K562 (cell line): Measurements from ENCODE around the gene BAG2. TPM values are rescaled to one million over a fixed set of nuclear protein-coding genes. Genes with fewer than 3 reads are reported as not detected.

Experiments used
- ATAC-seq: fragments of 200-7000 bp; cut with Tn5 transposase; 3 replicates; pipeline ENCODE4 v1.9.1; 2020; ENCODE audit warnings: moderate library complexity
- BruUV-seq: library from RNA; stranded (reverse); fragments of 400-500 nt; replicated peaks from 2 replicates; lab custom pipeline; 2021; lab: Mats Ljungman, UMichigan
- CTCF ChIA-PET: fragments of 300-600 bp; formaldehyde crosslinking; extraction: SDS; loops from one replicate; lab custom pipeline; 2021; ENCODE audit warnings: low intra/inter-chr PET ratio; lab: Yijun Ruan, JAX
- POLR2A ChIA-PET: fragments of 300-600, 350-650 bp; sonication (Branson Sonifier 250); formaldehyde crosslinking; extraction: SDS; loops from one replicate; lab custom pipeline; 2021; ENCODE audit warnings: antibody characterized with exemption, inconsistent platforms; lab: Yijun Ruan, JAX
- DNase-seq, 4 experiments: peaks; one replicate each; pipeline versions ENCODE4 v3.0.0 to v3.0.0-alpha.2; 2011 to 2018; ENCODE audit warnings: low spot score in 3 of 4, mixed read lengths in 3 of 4; ENCODE audit errors: extremely low read depth in 1 of 4
- FAIRE-seq: peaks from 2 replicates; lab custom pipeline; 2011; peaks lifted over from hg19 to GRCh38; lab: Jason Lieb, UNC
- H2AFZ ChIP-seq: 2 replicates; pipeline ENCODE4 v1.6.0; 2011; ENCODE audit warnings: low read depth, low read length, control low read depth, inconsistent platforms
- H3K27ac ChIP-seq: fragments of 200-600 bp; 3 replicates; pipeline ENCODE4 v1.8.0; 2011; ENCODE audit warnings: low read depth, mild to moderate bottlenecking, control low read depth, inconsistent platforms, low read length, moderate library complexity, mixed read lengths; ENCODE audit errors: extremely low read depth
- H3K27me3 ChIP-seq, 2 experiments: fragments of 300-600 bp in 1 of 2; 2 replicates in 1 of 2; 3 replicates in 1 of 2; pipeline versions ENCODE4 v1.6.0 to v1.8.0; 2011; ENCODE audit warnings: inconsistent platforms in 2 of 2, low read length in 2 of 2, mild to moderate bottlenecking in 1 of 2, mixed read lengths in 1 of 2, moderate library complexity in 1 of 2; ENCODE audit not compliant: control insufficient read depth in 2 of 2, insufficient read depth in 2 of 2
- H3K36me3 ChIP-seq: fragments of 300-600 bp; 3 replicates; pipeline ENCODE4 v1.8.0; 2011; ENCODE audit warnings: mild to moderate bottlenecking, low read length, inconsistent platforms; ENCODE audit not compliant: control insufficient read depth, insufficient read depth
- H3K4me1 ChIP-seq, 2 experiments: fragments of 200-600 bp in 1 of 2; replicated peaks in 1 of 2; 2 replicates in 1 of 2; 3 replicates in 1 of 2; pipeline versions ENCODE4 v1.5.1 to v1.8.0; 2011; ENCODE audit warnings: inconsistent platforms in 2 of 2, low read length in 2 of 2, mild to moderate bottlenecking in 1 of 2, mixed read lengths in 1 of 2, moderate library complexity in 1 of 2; ENCODE audit not compliant: control insufficient read depth in 2 of 2, insufficient read depth in 2 of 2
- H3K4me2 ChIP-seq: 2 replicates; pipeline ENCODE4 v1.6.1; 2011; ENCODE audit warnings: low read length, control low read depth, inconsistent platforms, mixed read lengths; ENCODE audit not compliant: insufficient read depth
- H3K4me3 ChIP-seq: fragments of 200-600 bp; sonication (generic), shearing (Covaris generic); 2 replicates; pipeline ENCODE4 v1.5.1; 2016; ENCODE audit warnings: control low read depth, inconsistent platforms
- H3K79me2 ChIP-seq: fragments of 200-600 bp; 3 replicates; pipeline ENCODE4 v1.8.0; 2011; ENCODE audit warnings: low read length, inconsistent platforms; ENCODE audit not compliant: control insufficient read depth, insufficient read depth
- H3K9ac ChIP-seq, 2 experiments: 2 replicates each; pipeline versions ENCODE4 v1.6.0 to v1.6.1; 2011; ENCODE audit warnings: low read depth in 2 of 2, low read length in 2 of 2, control low read depth in 1 of 2, inconsistent platforms in 1 of 2, mild to moderate bottlenecking in 1 of 2, mixed read lengths in 1 of 2; ENCODE audit not compliant: insufficient read depth in 1 of 2
- H3K9me1 ChIP-seq: one replicate; pipeline ENCODE4 v1.6.0; 2011; ENCODE audit warnings: inconsistent platforms, mild to moderate bottlenecking, low read length, moderate library complexity; ENCODE audit not compliant: control insufficient read depth, insufficient read depth
- H3K9me3 ChIP-seq: replicated peaks from 2 replicates; pipeline ENCODE4 v1.5.1; 2011; ENCODE audit warnings: low read depth, low read length, inconsistent platforms; ENCODE audit not compliant: control insufficient read depth, insufficient read depth
- H4K20me1 ChIP-seq: replicated peaks from 2 replicates; pipeline ENCODE4 v1.6.1; 2011; ENCODE audit warnings: low read length, inconsistent platforms, mixed read lengths; ENCODE audit not compliant: control insufficient read depth, insufficient read depth
- CBFA2T2 ChIP-seq: fragments of 450-650 bp; conservative IDR thresholded peaks from 2 replicates; pipeline ENCODE4 v1.6.1; 2017; ENCODE audit warnings: mild to moderate bottlenecking
- CBFA2T3 ChIP-seq: fragments of 450-650 bp; IDR thresholded peaks from 2 replicates; pipeline ENCODE4 v1.6.1; 2017
- DNMT1 ChIP-seq: fragments of 450-650 bp; IDR thresholded peaks from 2 replicates; pipeline ENCODE4 v1.6.1; 2016; ENCODE audit warnings: antibody characterized with exemption, mild to moderate bottlenecking
- EWSR1 ChIP-seq: fragments of 450-650 bp; IDR thresholded peaks from 2 replicates; pipeline ENCODE4 v1.6.1; 2018; ENCODE audit warnings: borderline replicate concordance, mild to moderate bottlenecking, low read depth, moderate library complexity; ENCODE audit not compliant: partially characterized antibody
- FOXK2 ChIP-seq, 2 experiments: fragments of 450-650 bp; IDR thresholded peaks in 1 of 2; conservative IDR thresholded peaks in 1 of 2; 2 replicates each; pipeline ENCODE4 v1.6.1; 2016; ENCODE audit warnings: low read depth in 2 of 2, mild to moderate bottlenecking in 1 of 2
- HMG20A ChIP-seq: fragments of 450-650 bp; formaldehyde crosslinking; conservative IDR thresholded peaks from 2 replicates; pipeline ENCODE4 v1.4.0; 2020; ENCODE audit warnings: mild to moderate bottlenecking, mixed read lengths
- HOXB6 ChIP-seq: fragments of 250-450 bp; sonication (Bioruptor Pico); IDR thresholded peaks from 2 replicates; pipeline ENCODE4 v1.5.1; 2022; ENCODE audit warnings: mild to moderate bottlenecking, borderline replicate concordance
- MYC ChIP-seq, 2 experiments: fragments of 250-450 bp in 1 of 2; sonication (Bioruptor Pico) in 1 of 2; IDR thresholded peaks; 2 replicates each; pipeline versions ENCODE4 v1.5.1 to v1.6.1; 2012 to 2021; ENCODE audit warnings: low read depth in 2 of 2, borderline replicate concordance in 1 of 2, improper control_type of control experiment in 1 of 2, low read length in 1 of 2, mild to moderate bottlenecking in 1 of 2, moderate library complexity in 1 of 2
- NCOA6 ChIP-seq: fragments of 450-650 bp; IDR thresholded peaks from 2 replicates; pipeline ENCODE4 v1.6.1; 2017; ENCODE audit warnings: mild to moderate bottlenecking
- NFE2 ChIP-seq: IDR thresholded peaks from 2 replicates; pipeline ENCODE4 v1.6.1; 2014; ENCODE audit warnings: antibody characterized with exemption, low read depth
- PCBP2 ChIP-seq: fragments of 200-400 bp; formaldehyde crosslinking; IDR thresholded peaks from 2 replicates; pipeline ENCODE4 v1.6.1; 2018; ENCODE audit warnings: low read length, low read depth, mild to moderate bottlenecking, moderate library complexity; ENCODE audit not compliant: poor library complexity, severe bottlenecking
- PHTF2 ChIP-seq: fragments of 250-450 bp; sonication (Bioruptor Pico); IDR thresholded peaks from 2 replicates; pipeline ENCODE4 v1.5.0; 2021; ENCODE audit warnings: mild to moderate bottlenecking
- RBBP5 ChIP-seq: fragments of 200-600 bp; sonication (generic); IDR thresholded peaks from 2 replicates; pipeline ENCODE4 v1.6.1; 2012; ENCODE audit warnings: borderline replicate concordance, mild to moderate bottlenecking, low read length, control low read depth, inconsistent platforms; ENCODE audit not compliant: insufficient read depth, poor library complexity, severe bottlenecking
- RBM22 ChIP-seq: fragments of 200-400 bp; formaldehyde crosslinking; IDR thresholded peaks from 2 replicates; pipeline ENCODE4 v1.6.1; 2018; ENCODE audit warnings: low read length, low read depth; ENCODE audit not compliant: poor library complexity, severe bottlenecking
- SFPQ ChIP-seq: fragments of 200-400 bp; formaldehyde crosslinking; IDR thresholded peaks from 2 replicates; pipeline ENCODE4 v1.6.1; 2017; ENCODE audit warnings: mild to moderate bottlenecking, low read depth, low read length, moderate library complexity
- SMAD2 ChIP-seq: fragments of 150-350 bp; IDR thresholded peaks from 2 replicates; pipeline ENCODE4 v1.6.1; 2014; ENCODE audit warnings: low read depth, mild to moderate bottlenecking, low read length
- TBL1XR1 ChIP-seq, 2 experiments: IDR thresholded peaks; 2 replicates each; pipeline ENCODE4 v1.6.1; 2012; ENCODE audit warnings: improper control_type of control experiment in 2 of 2, low read length in 2 of 2, mild to moderate bottlenecking in 1 of 2
- ZNF212 ChIP-seq: fragments of 450-650 bp; formaldehyde crosslinking; IDR thresholded peaks from 2 replicates; pipeline ENCODE4 v1.4.0; 2020; ENCODE audit warnings: mild to moderate bottlenecking
- ZNF280B ChIP-seq: fragments of 250-450 bp; sonication (Bioruptor Pico); IDR thresholded peaks from 2 replicates; pipeline ENCODE4 v1.5.1; 2021; ENCODE audit warnings: mild to moderate bottlenecking
- ZNF354B ChIP-seq: fragments of 250-450 bp; sonication (Bioruptor Pico); IDR thresholded peaks from 2 replicates; pipeline ENCODE4 v1.4.0; 2020
- WGBS: fragments of 100-300 bp; shearing (Covaris generic); methylation state at CpG from one replicate; pipeline ENCODE4 v1.1.6; 2016; ENCODE audit warnings: low coverage, mixed read lengths; ENCODE audit not compliant: insufficient coverage; ENCODE audit errors: missing lambda C conversion rate; 5-methylcytosine and 5-hydroxymethylcytosine counted together
- in situ Hi-C: fragments of 300-500 bp; cut with MboI; formaldehyde crosslinking; loops from 4 replicates; pipeline ENCODE4 v1.15.0; 2018; ENCODE audit warnings: inconsistent platforms, mixed read lengths
- intact Hi-C: fragments of 100-400 bp; cut with micrococcal nuclease; formaldehyde crosslinking; loops from 2 replicates; pipeline ENCODE4 v1.14.2; 2022
- polyA plus RNA-seq, 8 experiments: library from polyadenylated mRNA; depleted of rRNA in 4 of 8; stranded (reverse) in 5 of 8; unstranded in 3 of 8; fragments of >200 nt; fragmentation: Nextera tagmentation in 2 of 8; fragmentation: Illumina TruSeq in 1 of 8; extraction: Ambion mirVana in 2 of 8; extraction: Trizol in 1 of 8; gene quantifications; 2 replicates each; pipeline versions ENCODE4 v1.2.1 to v1.2.3, GENCODE V29; 2011 to 2014; ENCODE audit warnings: inconsistent platforms in 1 of 8, missing spikeins in 1 of 8
- total RNA-seq, 7 experiments: library from RNA; depleted of rRNA in 6 of 7; stranded (reverse); fragments of >200 nt in 6 of 7; fragmentation: Illumina TruSeq in 2 of 7; extraction: Trizol in 2 of 7; gene quantifications; 2 replicates each; pipeline versions ENCODE4 v1.2.1 to v1.2.3, GENCODE V29; 2011 to 2021; ENCODE audit warnings: low replicate concordance in 1 of 7

The BAG2 gene
- total and polyA plus RNA-seq, 9 of the 15 experiments (the other 6 are each of a cell fraction or from before 2014, with no cell fraction given) = 12.8 to 20.7 (median 17.6) TPM

GRCh38 chr6:57182017-57182432, 9.9 kb downstream of the BAG2 start:
- Histone ChIP-seq H3K27me3 (no peaks in the 10 kb centered on the region), H3K4me1 (no peaks in the 10 kb centered on the region; a peak in 2 of 5 replicates), H3K36me3 (peaks cover 93% of the 10 kb centered on the region), H3K79me2 (peaks cover 54% of the 10 kb centered on the region), H3K4me2 (no peak overlapping the region), H4K20me1 (peaks cover 6% of the 10 kb centered on the region; the same call in 1 of the 2 replicates), H3K9me3 (no peaks in the 10 kb centered on the region), H3K27ac (no peak overlapping the region), H3K9me1 (no peaks in the 10 kb centered on the region), H3K4me3 (no peak overlapping the region), H3K9ac (no peak overlapping the region), H2AFZ (no peak overlapping the region)
- BruUV-seq = no TSS peak
- CTCF ChIA-PET = no interaction called here
- DNase-seq = peak in 1 of 4 experiments; percentile 32
- POLR2A ChIA-PET = interaction anchor here (1.0 to 3.5 kb wide), 3 partner anchors 8 to 13 kb away, joined by 3 to 14 read pairs (median 4); partner anchors contain the start of gene BAG2
- in situ Hi-C loops (loop anchor here (10.0 kb wide), 1 partner anchor 133 kb away; the partner anchor contains the start of gene PRIM2), intact Hi-C loops (no loop called here)
- ATAC-seq = peak; percentile 30; the same call in 2 of the 3 replicates
- no peak for FAIRE-seq
- 88% methylated on average over 2 of the region's 2 CpGs for WGBS
- TF ChIP-seq RBM22 (no peak), PHTF2 (CRISPR knock-in tag) (no peak), HOXB6 (no peak), ZNF212 (no peak), NCOA6 (no peak), EWSR1 (no peak), NFE2 (no peak), RBBP5 (no peak), DNMT1 (no peak), ZNF280B (no peak), TBL1XR1 (IDR thresholded peaks at IDR 0.05; ENCODE audit: low read length in 2 of 2) (no peak), PCBP2 (no peak), CBFA2T2 (peak; percentile 54), SFPQ (no peak), MYC (IDR thresholded peaks at IDR 0.05; ENCODE audit: low read depth, low read length) (no peak), MYC (CRISPR knock-in tag; IDR thresholded peaks at IDR 0.05; ENCODE audit: borderline replicate concordance, low read depth) (no peak), SMAD2 (no peak), FOXK2 (conservative IDR thresholded peaks at IDR 0.05 in 1 of 2, IDR thresholded peaks at IDR 0.05 in 1 of 2; ENCODE audit: low read depth in 2 of 2) (no peak), CBFA2T3 (peak; percentile 70), ZNF354B (no peak), HMG20A (CRISPR knock-in tag) (no peak)
